Vagina (tissue), 2 donors: ENCODE results near the gene VAV1. TPM values are rescaled to one million over a fixed set of nuclear protein-coding genes. Genes with fewer than 3 reads are reported as not detected.
A peak's percentile ranks its signal among the peaks of the same experiment; 100 is the strongest.

ENCODE experiments used
- DNase-seq, 2 donors: peaks; one replicate each; pipeline ENCODE4 v3.0.0-alpha.2; 2017; ENCODE audit errors: extremely low spot score in 2 of 2
- H3K27ac ChIP-seq: fragments of 200-600 bp; sonication (generic); one replicate; pipeline ENCODE4 v1.5.1; 2019
- H3K27me3 ChIP-seq: fragments of 200-600 bp; sonication (generic); one replicate; pipeline ENCODE4 v1.5.1; 2019
- H3K36me3 ChIP-seq, 2 donors: fragments of 200-600 bp; sonication (generic); one replicate each; pipeline ENCODE4 v1.5.1; 2017 to 2019
- H3K4me1 ChIP-seq: fragments of 200-600 bp; sonication (generic); one replicate; pipeline ENCODE4 v1.5.1; 2019
- H3K4me3 ChIP-seq, 2 donors: fragments of 200-600 bp; sonication (generic); 1 replicate in 1 of 2; 2 replicates in 1 of 2; pipeline ENCODE4 v1.5.1; 2016 to 2019
- H3K9me3 ChIP-seq: fragments of 200-600 bp; sonication (generic); one replicate; pipeline ENCODE4 v1.5.1; 2019
- CTCF ChIP-seq, 3 experiments: fragments of 450-650 bp in 2 of 3; fragments of 200-600 bp in 1 of 3; sonication (generic) in 1 of 3; IDR thresholded peaks; one replicate each; pipeline ENCODE4 v1.5.1; 2017 to 2019; ENCODE audit warnings: antibody characterized with exemption in 3 of 3, mild to moderate bottlenecking in 2 of 3, moderate library complexity in 2 of 3
- POLR2A ChIP-seq, 2 donors: fragments of 450-650 bp; IDR thresholded peaks; one replicate each; pipeline ENCODE4 v1.6.1; 2017; ENCODE audit warnings: antibody characterized with exemption in 2 of 2, mild to moderate bottlenecking in 2 of 2, moderate library complexity in 2 of 2
- POLR2AphosphoS5 ChIP-seq, 2 donors: sonication (generic); formaldehyde crosslinking; IDR thresholded peaks; one replicate each; pipeline ENCODE4 v1.9.0; 2017; ENCODE audit warnings: antibody characterized with exemption in 2 of 2, mild to moderate bottlenecking in 2 of 2, low read depth in 1 of 2; ENCODE audit not compliant: insufficient read depth in 1 of 2
- intact Hi-C: fragments of 100-400 bp; cut with DNase I; formaldehyde crosslinking; loops from one replicate; pipeline ENCODE4 v1.15.1; 2023
- total RNA-seq: library from RNA; depleted of rRNA; stranded (reverse); fragments of >200 nt; gene quantifications from one replicate; pipeline ENCODE4 v1.2.3, GENCODE V29; 2016

VAV1 gene
- total RNA-seq, 1 donor from 2014 or later: 5.9 TPM

- intact Hi-C loops: loop anchor here (5.0 to 10.0 kb wide), 2 partner anchors 126 to 317 kb away; partner anchors contain the start of gene KHSRP
- H3K9me3 ChIP-seq: no peaks in the 10 kb centered on the region
- H3K4me1 ChIP-seq: peaks cover 55% of the 10 kb centered on the region
- DNase-seq: peak in 1 of 2 donors; percentile 92
- H3K4me3 ChIP-seq: peak overlapping the region; percentile 78 to 99
- TF ChIP-seq POLR2A (IDR thresholded peaks at IDR 0.05) (no peak), CTCF (IDR thresholded peaks at IDR 0.05) (no peak), POLR2AphosphoS5 (IDR thresholded peaks at IDR 0.05; ENCODE audit: insufficient read depth in 1 of 2, low read depth in 1 of 2) (no peak)
- H3K36me3 ChIP-seq: peaks cover 0 to 10% of the 10 kb centered on the region in 2 donors
- H3K27me3 ChIP-seq: no peaks in the 10 kb centered on the region
- H3K27ac ChIP-seq: peak overlapping the region; percentile 96
Observed at GRCh38 chr19:6738787-6739389, 33.6 kb upstream of the VAV1 start.

GRCh38 chr19:6739390-6739882 lies 33.1 kb upstream of the VAV1 start, which contains the start of gene TRIP10:
Gene TRIP10, plus strand, starts transcription at chr19:6739680. Its CDS starts 82 bp downstream, at chr19:6739762.
- TF ChIP-seq POLR2AphosphoS5 (IDR thresholded peaks at IDR 0.05; ENCODE audit: insufficient read depth in 1 of 2, low read depth in 1 of 2): peak in 1 of 2 donors; percentile 84
- peak in 1 of 2 donors; percentile 76 for TF ChIP-seq POLR2A (IDR thresholded peaks at IDR 0.05)
- no peak for TF ChIP-seq CTCF (IDR thresholded peaks at IDR 0.05)
- H3K4me1 ChIP-seq: peaks cover 61% of the 10 kb centered on the region
- intact Hi-C loops: loop anchor here (5.0 to 10.0 kb wide), 2 partner anchors 125 to 317 kb away; partner anchors contain the start of gene KHSRP
- no peak for DNase-seq
- peaks cover 0 to 10% of the 10 kb centered on the region in 2 donors for H3K36me3 ChIP-seq
- H3K27me3 ChIP-seq: no peaks in the 10 kb centered on the region
- peak within 1 kb of the TSS; percentile 96 for H3K27ac ChIP-seq
- H3K9me3 ChIP-seq: no peaks in the 10 kb centered on the region
- peak within 1 kb of the TSS; percentile 78 to 99 for H3K4me3 ChIP-seq

- intact Hi-C loops: loop anchor here (5.0 to 10.0 kb wide), 2 partner anchors 125 to 318 kb away; partner anchors contain the start of gene KHSRP
- no peak for DNase-seq
Observed at GRCh38 chr19:6739883-6740588, 32.5 kb upstream of the VAV1 start.

GRCh38 chr19:6740589-6741343 lies 31.7 kb upstream of the VAV1 start:
- Histone ChIP-seq H3K27ac (peak overlapping the region; percentile 96), H3K27me3 (no peaks in the 10 kb centered on the region), H3K9me3 (no peaks in the 10 kb centered on the region), H3K36me3 (peaks cover 0 to 13% of the 10 kb centered on the region in 2 donors), H3K4me3 (peak overlapping the region; percentile 78 to 99), H3K4me1 (peaks cover 69% of the 10 kb centered on the region)
- intact Hi-C loops: no loop called here
- peak in 1 of 2 donors; percentile 12 for TF ChIP-seq POLR2A (IDR thresholded peaks at IDR 0.05)
- TF ChIP-seq CTCF (IDR thresholded peaks at IDR 0.05): no peak
- peak; percentile 56 to 87 for TF ChIP-seq POLR2AphosphoS5 (IDR thresholded peaks at IDR 0.05; ENCODE audit: insufficient read depth in 1 of 2, low read depth in 1 of 2)
- no peak for DNase-seq

More at GRCh38 chr19:6739883-6740588, 32.5 kb upstream of the VAV1 start:
- peaks cover 67% of the 10 kb centered on the region for H3K4me1 ChIP-seq
- H3K27ac ChIP-seq: peak overlapping the region; percentile 96
- no peaks in the 10 kb centered on the region for H3K27me3 ChIP-seq
- peaks cover 0 to 10% of the 10 kb centered on the region in 2 donors for H3K36me3 ChIP-seq
- no peaks in the 10 kb centered on the region for H3K9me3 ChIP-seq
- peak overlapping the region; percentile 78 to 99 for H3K4me3 ChIP-seq
- no peak for TF ChIP-seq POLR2AphosphoS5 (IDR thresholded peaks at IDR 0.05; ENCODE audit: insufficient read depth in 1 of 2, low read depth in 1 of 2)
- TF ChIP-seq CTCF (IDR thresholded peaks at IDR 0.05): no peak
- TF ChIP-seq POLR2A (IDR thresholded peaks at IDR 0.05): no peak
